Duodenal mucosa (tissue), 2 donors: Measurements from ENCODE around the gene MAP3K21.

ENCODE experiments used
- H3K27ac ChIP-seq: one replicate; pipeline ENCODE4 v1.7.0; 2013; ENCODE audit warnings: low read depth, low read length
- H3K27me3 ChIP-seq, 2 donors: one replicate each; pipeline ENCODE4 v1.7.0; 2013; ENCODE audit warnings: low read length in 2 of 2, control low read depth in 1 of 2; ENCODE audit not compliant: insufficient read depth in 2 of 2, control insufficient read depth in 1 of 2
- H3K36me3 ChIP-seq, 2 donors: one replicate each; pipeline ENCODE4 v1.7.0; 2013; ENCODE audit warnings: low read length in 2 of 2, control low read depth in 1 of 2; ENCODE audit not compliant: insufficient read depth in 2 of 2, control insufficient read depth in 1 of 2
- H3K4me1 ChIP-seq, 2 donors: one replicate each; pipeline ENCODE4 v1.7.0; 2013; ENCODE audit warnings: low read length in 2 of 2, control low read depth in 1 of 2; ENCODE audit not compliant: insufficient read depth in 2 of 2, control insufficient read depth in 1 of 2
- H3K4me3 ChIP-seq, 2 donors: one replicate each; pipeline ENCODE4 v1.7.0; 2013; ENCODE audit warnings: low read length in 2 of 2, low read depth in 1 of 2
- H3K9ac ChIP-seq, 2 donors: one replicate each; pipeline ENCODE4 v1.7.0; 2013; ENCODE audit warnings: low read length in 2 of 2, low read depth in 1 of 2
- H3K9me3 ChIP-seq, 2 donors: one replicate each; pipeline ENCODE4 v1.7.0; 2013; ENCODE audit warnings: low read length in 2 of 2, control low read depth in 1 of 2; ENCODE audit not compliant: control insufficient read depth in 1 of 2

MAP3K21 gene

DNA sequence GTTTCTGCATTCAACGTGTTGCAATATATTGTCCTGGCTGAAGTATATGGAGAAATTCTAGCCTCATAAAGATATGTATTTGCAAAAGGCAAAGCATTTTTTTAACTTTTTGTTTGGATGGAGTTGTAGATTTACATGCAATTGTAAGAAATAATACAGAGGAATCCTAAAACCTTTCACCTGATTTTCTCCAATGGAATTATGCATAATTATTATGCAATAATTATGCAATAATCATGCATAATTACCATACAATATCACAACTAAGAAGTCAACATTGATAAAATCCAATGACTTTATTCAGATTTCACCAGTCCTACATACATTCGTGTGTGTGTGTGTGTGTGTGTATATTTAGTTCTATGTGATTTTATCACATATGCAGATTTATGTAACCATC is 7.5 kb upstream of the MAP3K21 start:
- H3K9ac ChIP-seq: no peak overlapping the region
- no peaks in the 10 kb centered on the region for H3K36me3 ChIP-seq
- peaks cover 4 to 12% of the 10 kb centered on the region in 2 donors for H3K4me1 ChIP-seq
- H3K27me3 ChIP-seq: peaks cover 0 to 3% of the 10 kb centered on the region in 2 donors
- no peak overlapping the region for H3K27ac ChIP-seq
- no peak overlapping the region for H3K4me3 ChIP-seq
- H3K9me3 ChIP-seq: no peaks in the 10 kb centered on the region

GRCh38 chr1:233323718-233324117 is 3.8 kb upstream of the MAP3K21 start:
- H3K4me1 ChIP-seq: peaks cover 6% of the 10 kb centered on the region in 2 donors
- no peak overlapping the region for H3K27ac ChIP-seq
- H3K9ac ChIP-seq: no peak overlapping the region
- H3K4me3 ChIP-seq: no peak overlapping the region
- H3K36me3 ChIP-seq: no peaks in the 10 kb centered on the region
- H3K9me3 ChIP-seq: no peaks in the 10 kb centered on the region
- peaks cover 0 to 3% of the 10 kb centered on the region in 2 donors for H3K27me3 ChIP-seq

DNA sequence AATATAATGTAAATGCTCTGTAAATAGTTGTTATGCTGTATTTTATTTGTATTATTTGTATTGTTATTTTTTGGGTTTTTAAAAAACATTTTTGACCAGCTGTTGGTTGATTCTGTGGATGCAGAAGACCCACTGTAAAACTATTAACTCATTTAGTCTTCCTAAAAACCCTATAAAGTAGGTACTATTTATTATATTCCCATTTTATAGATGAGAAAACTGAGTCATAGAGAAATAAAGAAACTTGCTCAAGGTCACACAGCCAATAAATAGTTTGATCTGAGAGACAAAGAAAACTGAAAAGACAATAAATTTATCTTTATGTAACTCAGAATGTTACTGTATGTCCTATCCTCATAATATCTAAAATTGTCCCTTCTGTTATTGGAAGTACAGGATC is 1.2 kb upstream of the MAP3K21 start:
- Histone ChIP-seq H3K9ac (no peak overlapping the region), H3K9me3 (no peaks in the 10 kb centered on the region), H3K27ac (no peak overlapping the region), H3K36me3 (no peaks in the 10 kb centered on the region), H3K4me1 (peaks cover 10% of the 10 kb centered on the region in 2 donors), H3K4me3 (peak overlapping the region in 1 of 2 donors; percentile 71), H3K27me3 (peaks cover 0 to 3% of the 10 kb centered on the region in 2 donors)

DNA sequence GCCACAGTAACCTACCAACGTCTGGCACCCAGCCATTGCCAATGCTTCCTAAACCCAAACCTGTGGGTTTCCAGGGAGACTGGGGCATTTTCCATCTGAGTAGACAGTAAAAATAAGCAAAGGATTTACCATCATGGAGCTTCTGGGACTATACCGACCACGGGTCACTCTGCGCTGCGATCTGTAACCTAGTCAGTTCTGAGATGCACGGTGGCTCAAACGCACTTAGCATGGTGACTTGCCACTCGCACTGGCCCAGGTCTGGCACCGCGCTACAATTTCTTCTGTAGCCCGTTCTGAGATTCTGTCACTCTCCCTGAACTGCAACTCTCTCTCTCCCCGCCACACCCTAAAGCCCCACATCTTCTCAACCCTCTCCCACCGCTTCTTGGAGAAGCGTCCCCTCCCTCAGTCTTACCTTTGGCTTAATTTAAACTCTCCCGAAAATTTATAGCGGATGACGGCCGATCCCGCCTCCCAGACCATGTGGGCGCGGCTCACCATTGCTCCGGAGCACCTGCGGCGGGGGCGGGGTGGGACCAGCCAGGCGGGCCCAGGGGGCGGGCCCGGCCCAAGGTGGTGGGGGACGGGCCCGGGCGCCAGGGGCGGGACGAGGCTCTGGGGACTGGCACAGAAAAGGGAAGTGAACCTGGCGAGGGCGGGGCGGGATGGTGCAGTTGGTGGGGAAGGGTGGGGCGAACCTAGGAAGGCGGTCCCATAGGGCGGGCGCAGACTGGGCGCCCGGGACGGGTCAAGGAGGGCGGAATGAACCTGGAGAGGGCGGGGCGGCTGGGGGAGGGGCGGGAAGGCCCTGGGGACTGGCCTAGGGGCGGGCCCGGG is 493 bp upstream of the MAP3K21 start:
- Histone ChIP-seq H3K4me3 (peak overlapping the region; percentile 57 to 71), H3K9ac (peak overlapping the region in 1 of 2 donors; percentile 41), H3K4me1 (peaks cover 10 to 14% of the 10 kb centered on the region in 2 donors), H3K27me3 (peaks cover 0 to 3% of the 10 kb centered on the region in 2 donors), H3K27ac (no peak overlapping the region), H3K9me3 (no peaks in the 10 kb centered on the region), H3K36me3 (no peaks in the 10 kb centered on the region)

DNA sequence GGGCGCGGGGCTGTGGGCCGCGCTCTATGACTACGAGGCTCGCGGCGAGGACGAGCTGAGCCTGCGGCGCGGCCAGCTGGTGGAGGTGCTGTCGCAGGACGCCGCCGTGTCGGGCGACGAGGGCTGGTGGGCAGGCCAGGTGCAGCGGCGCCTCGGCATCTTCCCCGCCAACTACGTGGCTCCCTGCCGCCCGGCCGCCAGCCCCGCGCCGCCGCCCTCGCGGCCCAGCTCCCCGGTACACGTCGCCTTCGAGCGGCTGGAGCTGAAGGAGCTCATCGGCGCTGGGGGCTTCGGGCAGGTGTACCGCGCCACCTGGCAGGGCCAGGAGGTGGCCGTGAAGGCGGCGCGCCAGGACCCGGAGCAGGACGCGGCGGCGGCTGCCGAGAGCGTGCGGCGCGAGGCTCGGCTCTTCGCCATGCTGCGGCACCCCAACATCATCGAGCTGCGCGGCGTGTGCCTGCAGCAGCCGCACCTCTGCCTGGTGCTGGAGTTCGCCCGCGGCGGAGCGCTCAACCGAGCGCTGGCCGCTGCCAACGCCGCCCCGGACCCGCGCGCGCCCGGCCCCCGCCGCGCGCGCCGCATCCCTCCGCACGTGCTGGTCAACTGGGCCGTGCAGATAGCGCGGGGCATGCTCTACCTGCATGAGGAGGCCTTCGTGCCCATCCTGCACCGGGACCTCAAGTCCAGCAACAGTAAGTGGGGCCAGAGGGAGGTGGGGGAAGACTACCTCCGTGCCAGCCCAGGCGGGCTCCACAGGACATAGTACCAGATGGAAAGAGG is 808 bp downstream of the MAP3K21 start:
- H3K4me3 ChIP-seq: peak overlapping the region; percentile 77 to 85
- H3K36me3 ChIP-seq: no peaks in the 10 kb centered on the region
- H3K27ac ChIP-seq: peak overlapping the region; percentile 70
- peaks cover 10 to 14% of the 10 kb centered on the region in 2 donors for H3K4me1 ChIP-seq
- peaks cover 0 to 3% of the 10 kb centered on the region in 2 donors for H3K27me3 ChIP-seq
- no peaks in the 10 kb centered on the region for H3K9me3 ChIP-seq
- peak overlapping the region; percentile 75 to 85 for H3K9ac ChIP-seq

DNA sequence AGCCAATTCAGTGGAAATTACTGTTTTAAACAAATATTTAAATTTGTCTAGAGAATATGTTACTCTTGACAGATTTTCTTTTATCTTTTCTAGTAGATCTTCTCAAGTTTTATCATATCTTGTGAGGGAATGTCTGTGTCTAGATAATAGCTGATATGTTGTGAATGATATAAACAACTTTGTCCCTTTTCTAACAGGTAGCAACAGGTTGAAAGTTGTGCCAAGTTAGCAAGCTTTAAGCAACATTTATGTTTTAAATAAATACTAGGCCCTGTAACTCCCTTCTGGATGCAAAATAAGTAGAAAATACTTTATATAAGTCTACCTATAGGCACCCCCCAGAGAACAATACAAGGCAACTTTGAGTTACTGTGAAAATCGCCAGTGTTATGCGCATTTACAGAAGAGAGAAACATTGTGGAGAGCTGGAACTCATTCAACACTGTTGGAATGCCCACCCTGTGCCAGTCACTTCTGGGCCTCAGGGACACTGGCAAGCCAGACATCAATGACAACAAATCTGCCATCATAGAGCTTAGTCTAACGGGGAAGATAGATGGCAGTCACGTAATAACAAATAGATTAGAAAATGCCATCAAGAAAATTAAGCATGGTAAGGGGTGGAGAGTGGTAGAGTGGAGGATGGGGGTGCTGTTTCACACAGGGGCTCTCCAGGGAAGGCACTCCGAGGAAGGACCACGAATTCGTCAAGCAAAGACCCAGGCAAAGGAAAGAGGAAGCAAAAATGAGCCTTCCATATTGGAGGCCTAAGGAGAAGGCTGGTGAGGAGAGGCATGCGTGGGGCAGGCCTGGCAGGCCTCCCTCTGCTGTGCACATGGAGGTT is 4.4 kb downstream of the MAP3K21 start:
- H3K9ac ChIP-seq: no peak overlapping the region
- H3K36me3 ChIP-seq: no peaks in the 10 kb centered on the region
- H3K27me3 ChIP-seq: peaks cover 0 to 3% of the 10 kb centered on the region in 2 donors
- no peaks in the 10 kb centered on the region for H3K9me3 ChIP-seq
- H3K4me3 ChIP-seq: no peak overlapping the region
- H3K4me1 ChIP-seq: peaks cover 17 to 19% of the 10 kb centered on the region in 2 donors
- H3K27ac ChIP-seq: no peak overlapping the region

GRCh38 chr1:233333086-233333485 is 5.6 kb downstream of the MAP3K21 start:
- H3K27me3 ChIP-seq: peaks cover 0 to 3% of the 10 kb centered on the region in 2 donors
- H3K9ac ChIP-seq: no peak overlapping the region
- no peaks in the 10 kb centered on the region for H3K36me3 ChIP-seq
- H3K4me3 ChIP-seq: no peak overlapping the region
- no peak overlapping the region for H3K27ac ChIP-seq
- peaks cover 22 to 29% of the 10 kb centered on the region in 2 donors for H3K4me1 ChIP-seq
- no peaks in the 10 kb centered on the region for H3K9me3 ChIP-seq

DNA sequence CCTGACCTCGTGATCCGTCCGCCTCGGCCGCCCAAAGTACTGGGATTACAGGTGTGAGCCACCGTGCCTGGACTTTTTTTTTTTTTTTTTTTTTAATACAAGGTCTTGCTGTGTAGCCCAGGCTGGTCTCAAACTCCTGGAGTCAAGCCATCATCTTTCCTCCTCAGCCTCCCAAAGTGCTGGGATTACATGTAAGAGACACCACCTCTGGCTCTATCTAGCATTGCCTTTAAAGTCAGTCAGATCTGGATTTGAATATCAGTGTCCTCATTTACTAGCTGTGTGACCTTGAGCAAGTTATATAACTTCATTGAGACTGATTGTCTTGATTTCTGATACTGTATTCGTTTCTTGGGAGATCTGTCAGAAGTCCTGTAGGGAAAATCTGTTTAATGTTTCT is 6.6 kb downstream of the MAP3K21 start:
- H3K27me3 ChIP-seq: peaks cover 0 to under 1% of the 10 kb centered on the region in 2 donors
- H3K4me3 ChIP-seq: no peak overlapping the region

DNA sequence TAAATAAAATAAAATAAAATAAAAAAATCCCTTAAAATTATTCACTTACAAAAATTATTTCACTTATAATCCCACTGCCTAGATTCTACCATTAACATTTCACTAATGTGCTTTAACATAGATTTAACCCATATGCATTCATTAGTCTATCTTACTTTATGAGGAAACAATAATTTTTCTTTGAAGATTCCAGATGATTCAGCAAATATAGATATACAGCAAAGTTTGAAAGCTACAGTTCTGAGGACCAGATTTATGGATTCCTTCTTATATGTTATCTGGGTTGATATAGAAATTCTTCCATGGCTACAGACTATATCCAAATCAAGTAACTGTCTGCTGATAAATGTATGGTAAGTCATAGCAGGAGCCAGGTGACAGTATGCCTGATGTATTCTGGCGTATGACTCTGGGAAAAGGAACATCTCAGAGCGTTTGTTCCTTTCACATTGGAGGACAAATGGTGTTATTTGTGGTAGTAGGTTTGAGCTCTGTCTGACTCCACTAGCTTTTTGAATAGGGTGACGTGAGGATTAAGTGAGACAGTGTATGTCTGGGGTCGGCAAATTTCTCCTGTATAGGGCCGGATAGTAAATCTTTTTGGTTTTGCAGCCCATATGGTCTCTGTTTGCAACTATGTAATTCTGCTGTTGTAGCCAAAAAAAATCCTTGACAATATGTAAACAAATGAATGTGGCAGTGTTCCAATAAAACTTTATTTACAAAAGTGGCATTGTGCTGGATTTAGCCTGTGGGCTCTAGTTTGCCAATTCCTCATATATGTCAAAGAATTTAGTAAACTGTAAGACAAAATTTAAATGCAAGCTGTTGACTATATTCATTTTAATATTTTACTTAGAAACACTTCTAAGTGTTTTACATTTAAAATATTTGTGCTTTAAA is 9.3 kb downstream of the MAP3K21 start:
- H3K4me1 ChIP-seq: peaks cover 33 to 45% of the 10 kb centered on the region in 2 donors
- H3K9me3 ChIP-seq: no peaks in the 10 kb centered on the region
- no peak overlapping the region for H3K4me3 ChIP-seq
- H3K9ac ChIP-seq: no peak overlapping the region
- H3K27ac ChIP-seq: no peak overlapping the region
- peaks cover 0 to 3% of the 10 kb centered on the region in 2 donors for H3K27me3 ChIP-seq
- no peaks in the 10 kb centered on the region for H3K36me3 ChIP-seq

More for the DNA sequence above, 6.6 kb downstream of the MAP3K21 start:
- Histone ChIP-seq H3K36me3 (no peaks in the 10 kb centered on the region), H3K4me1 (peaks cover 17 to 37% of the 10 kb centered on the region in 2 donors), H3K27ac (no peak overlapping the region), H3K9ac (no peak overlapping the region), H3K9me3 (no peaks in the 10 kb centered on the region)
